ENCODE measurements around the gene UTP18.
"Not testable (repeated sequence)": the region's sequence is repeated elsewhere in the genome, so short reads cannot be mapped to it uniquely, and the experiment has no call there.

UTP18 gene

GRCh38 chr17:51261024-51261963, 948 bp downstream of the UTP18 start:
- no peak overlapping the region for H3K27ac ChIP-seq (ENCODE audit: low read length)
- H3K27me3 ChIP-seq (ENCODE audit: control insufficient read depth, insufficient read depth, low read length), result no peaks in the 10 kb centered on the region
- no peaks in the 10 kb centered on the region for H3K9me3 ChIP-seq (ENCODE audit: control insufficient read depth, low read depth, low read length)
- peak overlapping the region; percentile 97 for H3K9ac ChIP-seq (ENCODE audit: low read length)
- peak overlapping the region; percentile 97 for H3K4me3 ChIP-seq (ENCODE audit: low read length)
- H3K4me1 ChIP-seq (ENCODE audit: control insufficient read depth, low read depth, low read length), result peaks cover 14% of the 10 kb centered on the region
- H3K36me3 ChIP-seq (ENCODE audit: control insufficient read depth, low read depth, low read length), result peaks cover 46% of the 10 kb centered on the region

DNA sequence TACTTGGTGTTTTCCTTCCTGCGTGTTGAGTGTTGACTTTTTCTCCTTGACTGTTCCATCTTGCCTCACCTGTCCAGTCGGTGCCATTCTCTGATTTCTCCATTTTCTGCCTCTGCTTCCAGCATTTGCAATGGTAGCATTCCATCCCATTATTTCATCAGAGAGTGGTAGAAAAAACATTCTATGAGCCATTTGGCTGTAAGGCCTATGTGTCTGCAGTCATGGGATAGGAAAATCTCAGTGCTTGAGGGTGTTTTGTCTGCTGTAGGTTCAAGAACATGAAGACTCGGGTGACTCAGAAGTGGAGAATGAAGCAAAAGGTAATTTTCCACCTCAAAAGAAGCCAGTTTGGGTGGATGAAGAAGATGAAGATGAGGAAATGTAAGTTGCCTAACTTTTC, 2.7 kb downstream of the UTP18 start:
- no peak overlapping the region for H3K9ac ChIP-seq (ENCODE audit: low read length)
- H3K36me3 ChIP-seq (ENCODE audit: control insufficient read depth, low read depth, low read length), result peaks cover 46% of the 10 kb centered on the region
- H3K9me3 ChIP-seq (ENCODE audit: control insufficient read depth, low read depth, low read length), result no peaks in the 10 kb centered on the region
- no peak overlapping the region for H3K4me3 ChIP-seq (ENCODE audit: low read length)
- H3K4me1 ChIP-seq (ENCODE audit: control insufficient read depth, low read depth, low read length), result peaks cover 10% of the 10 kb centered on the region
- H3K27me3 ChIP-seq (ENCODE audit: control insufficient read depth, insufficient read depth, low read length), result no peaks in the 10 kb centered on the region
- no peak overlapping the region for H3K27ac ChIP-seq (ENCODE audit: low read length)

DNA sequence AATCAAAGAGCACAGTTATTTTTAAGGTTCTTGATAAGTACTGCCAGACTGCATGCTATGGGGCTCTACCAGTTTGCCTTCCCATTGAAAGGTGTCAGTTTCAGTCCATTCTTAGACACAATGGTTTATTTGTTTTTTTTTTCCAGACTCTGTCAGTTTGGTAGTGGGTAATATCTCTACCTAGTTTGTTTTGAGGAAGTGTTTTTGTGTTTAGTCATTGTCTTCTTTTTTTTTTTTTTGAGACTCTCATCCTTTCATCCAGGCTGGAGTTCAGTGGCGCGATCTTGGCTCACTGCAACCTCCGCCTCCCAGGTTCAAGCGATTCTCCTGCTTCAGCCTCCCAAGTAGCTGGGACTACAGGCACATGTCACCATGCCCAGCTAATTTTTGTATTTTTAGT, 4.1 kb downstream of the UTP18 start:
- not testable (repeated sequence) for H3K9me3 ChIP-seq (ENCODE audit: control insufficient read depth, low read depth, low read length); H3K4me1 ChIP-seq (ENCODE audit: control insufficient read depth, low read depth, low read length); H3K27ac ChIP-seq (ENCODE audit: low read length); H3K27me3 ChIP-seq (ENCODE audit: control insufficient read depth, insufficient read depth, low read length); H3K4me3 ChIP-seq (ENCODE audit: low read length); H3K9ac ChIP-seq (ENCODE audit: low read length)
- peaks cover 55% of the 10 kb centered on the region for H3K36me3 ChIP-seq (ENCODE audit: control insufficient read depth, low read depth, low read length)

DNA sequence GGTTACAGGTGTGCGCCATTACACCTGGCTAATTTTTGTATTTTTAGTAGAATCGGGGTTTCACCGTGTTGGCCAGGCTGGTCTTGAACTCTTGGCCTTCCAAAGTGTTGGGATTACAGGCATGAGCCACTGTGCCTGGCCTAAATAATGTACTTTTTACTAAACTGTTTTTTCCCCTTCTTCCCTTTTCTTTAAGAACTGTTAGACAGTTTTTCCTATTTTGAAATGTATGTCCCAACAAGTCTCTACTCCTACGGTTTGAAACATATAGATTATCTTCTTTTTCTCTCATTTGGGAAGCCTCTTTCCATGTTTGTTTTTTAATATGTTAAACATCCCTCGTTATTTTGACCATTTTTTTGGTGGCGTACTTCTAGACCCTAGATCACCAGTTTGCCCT, 9.6 kb downstream of the UTP18 start:
- no peak overlapping the region for H3K4me3 ChIP-seq (ENCODE audit: low read length)
- H3K9me3 ChIP-seq (ENCODE audit: control insufficient read depth, low read depth, low read length), result no peaks in the 10 kb centered on the region
- no peak overlapping the region for H3K27ac ChIP-seq (ENCODE audit: low read length)
- H3K9ac ChIP-seq (ENCODE audit: low read length), result no peak overlapping the region
- H3K4me1 ChIP-seq (ENCODE audit: control insufficient read depth, low read depth, low read length), result no peaks in the 10 kb centered on the region
- H3K27me3 ChIP-seq (ENCODE audit: control insufficient read depth, insufficient read depth, low read length), result no peaks in the 10 kb centered on the region
- H3K36me3 ChIP-seq (ENCODE audit: control insufficient read depth, low read depth, low read length), result peaks cover 82% of the 10 kb centered on the region

DNA sequence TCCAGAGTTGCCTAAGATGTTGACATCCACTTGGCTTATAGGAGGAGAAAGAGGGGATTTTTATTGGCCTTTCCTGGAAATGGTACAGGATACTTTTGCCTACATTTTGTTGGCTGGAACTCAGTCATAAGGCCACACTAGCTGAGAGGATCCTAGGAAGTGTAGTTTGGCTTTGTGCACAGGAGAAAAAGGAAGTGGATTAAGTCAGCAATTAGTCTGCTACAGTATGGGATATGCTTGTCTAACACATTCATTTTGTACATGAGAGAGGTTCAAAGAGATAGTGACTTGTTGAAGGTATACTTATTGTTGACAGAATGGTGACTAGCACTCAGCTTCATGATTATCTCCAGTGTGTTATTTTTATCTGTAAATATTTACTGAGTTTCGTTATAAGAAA, 10.3 kb downstream of the UTP18 start:
- no peaks in the 10 kb centered on the region for H3K9me3 ChIP-seq (ENCODE audit: control insufficient read depth, low read depth, low read length)
- H3K4me3 ChIP-seq (ENCODE audit: low read length), result no peak overlapping the region
- no peak overlapping the region for H3K9ac ChIP-seq (ENCODE audit: low read length)
- no peaks in the 10 kb centered on the region for H3K4me1 ChIP-seq (ENCODE audit: control insufficient read depth, low read depth, low read length)
- H3K27ac ChIP-seq (ENCODE audit: low read length), result no peak overlapping the region
- peaks cover 87% of the 10 kb centered on the region for H3K36me3 ChIP-seq (ENCODE audit: control insufficient read depth, low read depth, low read length)
- H3K27me3 ChIP-seq (ENCODE audit: control insufficient read depth, insufficient read depth, low read length), result no peaks in the 10 kb centered on the region

GRCh38 chr17:51272812-51273211, 12.5 kb downstream of the UTP18 start:
- Histone ChIP-seq H3K4me1 (ENCODE audit: control insufficient read depth, low read depth, low read length) (no peaks in the 10 kb centered on the region), H3K27ac (ENCODE audit: low read length) (no peak overlapping the region), H3K36me3 (ENCODE audit: control insufficient read depth, low read depth, low read length) (peaks cover 87% of the 10 kb centered on the region)

DNA sequence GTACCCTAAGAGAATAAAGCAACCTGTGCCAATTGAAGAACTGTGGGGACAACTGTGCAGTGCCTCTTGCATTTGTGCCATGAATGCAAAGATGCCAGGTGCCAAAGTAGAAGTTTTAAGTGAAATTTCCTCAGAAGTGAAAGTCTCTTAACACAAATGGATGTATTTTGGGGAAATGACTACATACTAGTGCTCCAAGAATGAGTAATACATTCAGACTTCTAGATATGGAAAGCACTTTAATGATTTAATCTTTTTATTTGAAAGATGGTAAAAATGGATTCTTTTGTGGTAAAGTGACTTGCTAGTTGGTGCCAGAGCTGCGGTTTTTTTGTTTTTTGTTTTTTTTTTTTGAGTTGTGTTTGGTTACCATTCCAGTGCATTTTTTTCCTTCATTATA, 15.0 kb downstream of the UTP18 start:
- Histone ChIP-seq H3K27ac (ENCODE audit: low read length) (no peak overlapping the region), H3K36me3 (ENCODE audit: control insufficient read depth, low read depth, low read length) (peaks cover 84% of the 10 kb centered on the region), H3K9ac (ENCODE audit: low read length) (no peak overlapping the region), H3K4me3 (ENCODE audit: low read length) (no peak overlapping the region), H3K27me3 (ENCODE audit: control insufficient read depth, insufficient read depth, low read length) (no peaks in the 10 kb centered on the region), H3K9me3 (ENCODE audit: control insufficient read depth, low read depth, low read length) (no peaks in the 10 kb centered on the region), H3K4me1 (ENCODE audit: control insufficient read depth, low read depth, low read length) (no peaks in the 10 kb centered on the region)

More at GRCh38 chr17:51272812-51273211, 12.5 kb downstream of the UTP18 start:
- no peaks in the 10 kb centered on the region for H3K9me3 ChIP-seq (ENCODE audit: control insufficient read depth, low read depth, low read length)
- no peak overlapping the region for H3K4me3 ChIP-seq (ENCODE audit: low read length)
- no peaks in the 10 kb centered on the region for H3K27me3 ChIP-seq (ENCODE audit: control insufficient read depth, insufficient read depth, low read length)
- H3K9ac ChIP-seq (ENCODE audit: low read length), result no peak overlapping the region

DNA sequence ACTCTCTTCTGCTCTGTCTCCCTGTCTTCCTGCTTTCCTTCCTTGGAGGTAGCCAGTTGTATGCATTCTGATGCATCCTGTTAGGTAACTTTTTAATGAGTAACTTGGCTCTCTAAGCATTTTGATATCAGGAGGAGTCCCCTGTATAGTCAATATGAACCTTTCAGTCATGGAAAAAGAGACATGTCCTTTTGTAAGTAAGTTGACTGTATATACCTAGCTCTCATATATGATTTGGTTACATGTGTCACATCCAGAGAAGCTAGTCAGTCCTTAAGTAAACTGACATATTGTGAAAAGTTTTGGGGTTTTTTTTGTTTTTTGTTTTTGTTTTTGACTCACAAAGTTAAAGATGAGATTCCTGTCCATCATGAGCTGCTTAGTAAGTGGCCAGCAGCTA, 18.8 kb downstream of the UTP18 start:
- no peak overlapping the region for H3K27ac ChIP-seq (ENCODE audit: low read length)
- H3K9ac ChIP-seq (ENCODE audit: low read length), result no peak overlapping the region

DNA sequence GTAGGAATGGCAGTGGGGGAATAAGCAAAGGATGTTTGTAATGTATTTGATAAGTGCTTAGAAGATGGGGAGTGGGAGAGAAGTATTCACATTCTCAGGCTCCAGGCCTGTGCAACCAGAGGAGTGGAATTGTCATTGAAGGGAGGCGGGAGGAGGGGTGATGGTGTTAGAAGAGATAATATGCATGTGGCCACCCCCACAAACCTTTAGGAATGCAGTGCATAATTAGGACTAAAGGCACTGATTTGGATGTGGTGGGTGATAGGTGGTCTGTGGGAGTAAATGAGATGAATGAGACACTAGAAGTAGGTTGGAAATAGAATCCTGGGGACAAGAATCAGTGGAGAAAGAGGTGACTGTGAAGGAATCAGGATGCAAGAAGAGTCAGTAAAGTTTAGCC, 27.1 kb downstream of the UTP18 start:
- H3K4me1 ChIP-seq (ENCODE audit: control insufficient read depth, low read depth, low read length), result no peaks in the 10 kb centered on the region
- H3K27me3 ChIP-seq (ENCODE audit: control insufficient read depth, insufficient read depth, low read length), result no peaks in the 10 kb centered on the region
- H3K4me3 ChIP-seq (ENCODE audit: low read length), result no peak overlapping the region
- peaks cover 74% of the 10 kb centered on the region for H3K36me3 ChIP-seq (ENCODE audit: control insufficient read depth, low read depth, low read length)
- H3K9ac ChIP-seq (ENCODE audit: low read length), result no peak overlapping the region
- no peaks in the 10 kb centered on the region for H3K9me3 ChIP-seq (ENCODE audit: control insufficient read depth, low read depth, low read length)
- H3K27ac ChIP-seq (ENCODE audit: low read length), result no peak overlapping the region

More for the DNA sequence above, 18.8 kb downstream of the UTP18 start:
- H3K4me3 ChIP-seq (ENCODE audit: low read length), result no peak overlapping the region
- H3K4me1 ChIP-seq (ENCODE audit: control insufficient read depth, low read depth, low read length), result no peaks in the 10 kb centered on the region
- no peaks in the 10 kb centered on the region for H3K27me3 ChIP-seq (ENCODE audit: control insufficient read depth, insufficient read depth, low read length)
- H3K36me3 ChIP-seq (ENCODE audit: control insufficient read depth, low read depth, low read length), result peaks cover 74% of the 10 kb centered on the region
- H3K9me3 ChIP-seq (ENCODE audit: control insufficient read depth, low read depth, low read length), result no peaks in the 10 kb centered on the region

DNA sequence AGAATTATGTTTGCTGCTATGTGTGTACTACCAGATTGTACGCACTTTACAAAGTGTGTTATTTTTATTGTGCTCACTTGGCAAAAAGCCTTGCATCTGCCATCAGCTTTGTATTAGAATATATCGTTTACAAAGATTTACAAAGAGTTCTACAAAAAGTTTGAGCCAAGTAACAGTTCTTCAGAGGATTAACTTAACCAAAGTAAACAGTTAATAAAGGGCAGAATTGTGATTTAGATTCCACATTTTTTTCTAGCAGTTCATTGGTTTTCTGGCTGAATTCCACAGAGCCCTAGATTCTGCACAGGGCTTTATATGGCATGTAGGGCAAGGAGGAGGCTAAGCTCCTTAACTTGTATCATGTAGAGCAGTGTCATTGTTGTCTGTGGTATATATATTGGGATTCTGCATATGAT, 29.4 kb downstream of the UTP18 start:
- H3K27ac ChIP-seq (ENCODE audit: low read length), result no peak overlapping the region
- no peak overlapping the region for H3K4me3 ChIP-seq (ENCODE audit: low read length)
- H3K4me1 ChIP-seq (ENCODE audit: control insufficient read depth, low read depth, low read length), result no peaks in the 10 kb centered on the region
- H3K36me3 ChIP-seq (ENCODE audit: control insufficient read depth, low read depth, low read length), result peaks cover 71% of the 10 kb centered on the region
- no peaks in the 10 kb centered on the region for H3K9me3 ChIP-seq (ENCODE audit: control insufficient read depth, low read depth, low read length)
- H3K27me3 ChIP-seq (ENCODE audit: control insufficient read depth, insufficient read depth, low read length), result no peaks in the 10 kb centered on the region
- no peak overlapping the region for H3K9ac ChIP-seq (ENCODE audit: low read length)

GRCh38 chr17:51294338-51294737, 34.0 kb downstream of the UTP18 start:
- H3K27me3 ChIP-seq (ENCODE audit: control insufficient read depth, insufficient read depth, low read length); H3K4me1 ChIP-seq (ENCODE audit: control insufficient read depth, low read depth, low read length); H3K9me3 ChIP-seq (ENCODE audit: control insufficient read depth, low read depth, low read length); H3K4me3 ChIP-seq (ENCODE audit: low read length); H3K9ac ChIP-seq (ENCODE audit: low read length); H3K27ac ChIP-seq (ENCODE audit: low read length): not testable (repeated sequence)
- H3K36me3 ChIP-seq (ENCODE audit: control insufficient read depth, low read depth, low read length), result peaks cover 45% of the 10 kb centered on the region

Data from iPS-18a (cell line).